NT2/D1 (cell line): ENCODE data around the gene ASAP2.

Experiments used
- DNase-seq: peaks from one replicate; pipeline ENCODE4 v3.0.0-alpha.2; 2011; ENCODE audit warnings: low read depth, low spot score
- H3K27me3 ChIP-seq: 2 replicates; pipeline ENCODE4 v1.6.0; 2011; ENCODE audit warnings: mild to moderate bottlenecking; ENCODE audit not compliant: insufficient read length, insufficient read depth
- H3K36me3 ChIP-seq: 2 replicates; pipeline ENCODE4 v1.6.1; 2011; ENCODE audit warnings: mild to moderate bottlenecking, low read length, mixed read lengths; ENCODE audit not compliant: insufficient read depth, insufficient read length
- H3K4me1 ChIP-seq: 2 replicates; pipeline ENCODE4 v1.5.1; 2011; ENCODE audit not compliant: insufficient read depth, insufficient read length
- H3K4me3 ChIP-seq: 2 replicates; pipeline ENCODE4 v1.5.1; 2011; ENCODE audit warnings: low read depth; ENCODE audit not compliant: insufficient read length
- H3K9ac ChIP-seq: 2 replicates; pipeline ENCODE4 v1.6.0; 2011; ENCODE audit warnings: low read depth; ENCODE audit not compliant: insufficient read length
- H3K9me3 ChIP-seq: 2 replicates; pipeline ENCODE4 v1.5.1; 2011; ENCODE audit warnings: mild to moderate bottlenecking, low read length; ENCODE audit not compliant: insufficient read depth
- SUZ12 ChIP-seq: IDR thresholded peaks from 2 replicates; pipeline ENCODE4 v1.6.1; 2011; ENCODE audit not compliant: insufficient read length, insufficient read depth; ENCODE audit errors: extremely low read depth
- YY1 ChIP-seq: IDR thresholded peaks from 2 replicates; pipeline ENCODE4 v1.6.1; 2011; ENCODE audit not compliant: insufficient read length, insufficient read depth
- ZNF274 ChIP-seq: IDR thresholded peaks from 2 replicates; pipeline ENCODE4 v1.6.1; 2011; ENCODE audit warnings: mild to moderate bottlenecking, low read depth, low read length

ASAP2 gene

DNA sequence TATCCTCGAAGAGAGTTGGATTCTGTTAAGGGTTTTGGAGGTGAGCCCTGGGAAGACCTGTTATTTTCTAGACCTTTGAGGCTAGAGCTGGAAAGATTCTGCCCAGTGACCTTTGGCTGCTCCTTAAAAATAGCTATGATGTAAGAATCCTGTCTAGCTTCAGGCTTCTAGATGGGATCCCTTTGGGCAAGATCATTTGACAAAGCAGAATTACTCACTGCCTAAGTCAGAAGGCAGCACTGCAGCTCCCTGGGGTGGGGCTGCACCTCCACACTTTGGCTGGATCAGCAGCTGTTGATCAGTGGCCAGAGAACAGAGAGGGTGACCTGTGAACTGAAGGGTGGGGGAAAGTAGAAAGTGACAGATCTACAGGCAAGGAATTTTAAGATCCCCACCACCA lies 103.8 kb downstream of the ASAP2 start:
- Histone ChIP-seq H3K36me3 (no peaks in the 10 kb centered on the region), H3K4me3 (no peak overlapping the region), H3K4me1 (no peaks in the 10 kb centered on the region), H3K27me3 (no peaks in the 10 kb centered on the region), H3K9ac (no peak overlapping the region), H3K9me3 (no peaks in the 10 kb centered on the region)
- DNase-seq: no peak
- no peak for TF ChIP-seq SUZ12
- no peak for TF ChIP-seq YY1
- TF ChIP-seq ZNF274: no peak

DNA sequence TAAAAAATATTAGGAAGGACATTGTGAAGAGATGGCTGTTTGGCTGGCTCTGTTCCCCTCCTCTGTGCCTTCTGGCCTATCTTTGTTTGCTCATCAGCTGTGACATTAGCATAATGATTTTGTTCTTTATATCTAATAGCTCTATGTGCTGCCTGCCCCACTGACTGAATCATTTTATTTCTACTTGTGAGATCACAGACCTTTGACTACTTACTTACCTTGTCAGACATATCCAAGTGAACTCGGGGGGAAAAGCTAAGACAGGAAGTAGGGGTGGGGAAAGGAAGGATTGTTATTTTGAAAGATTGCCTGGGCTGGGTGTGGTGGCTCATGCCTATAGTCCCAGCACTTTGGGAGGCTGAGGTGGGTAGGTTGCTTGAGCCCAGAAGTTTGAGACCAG lies 104.2 kb downstream of the ASAP2 start:
- no peaks in the 10 kb centered on the region for H3K36me3 ChIP-seq
- no peak for DNase-seq
- H3K4me1 ChIP-seq: no peaks in the 10 kb centered on the region
- no peak overlapping the region for H3K4me3 ChIP-seq
- TF ChIP-seq YY1: no peak
- no peak for TF ChIP-seq ZNF274
- no peak for TF ChIP-seq SUZ12
- no peaks in the 10 kb centered on the region for H3K27me3 ChIP-seq
- no peak overlapping the region for H3K9ac ChIP-seq
- H3K9me3 ChIP-seq: no peaks in the 10 kb centered on the region

DNA sequence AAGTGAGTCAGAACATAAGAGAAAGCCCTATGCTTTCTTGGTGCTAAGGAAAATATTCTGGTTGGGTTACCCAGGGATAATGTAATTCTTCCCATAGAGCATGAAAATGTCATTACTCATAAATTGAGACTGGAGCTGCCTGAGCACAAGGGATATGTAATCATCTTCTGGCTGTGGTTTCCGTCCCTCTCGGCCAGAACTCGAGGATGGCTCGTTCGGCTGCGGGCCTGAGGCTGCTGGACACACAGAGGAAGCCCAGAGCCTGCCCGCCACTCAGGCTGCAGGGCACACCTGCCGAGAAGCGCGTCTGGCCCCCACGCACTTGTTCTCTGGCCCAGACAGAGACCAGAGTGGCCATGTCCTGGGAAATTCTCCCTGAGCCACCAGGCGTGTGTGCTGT lies 104.9 kb downstream of the ASAP2 start:
- no peak overlapping the region for H3K4me3 ChIP-seq
- H3K9me3 ChIP-seq: no peaks in the 10 kb centered on the region
- no peaks in the 10 kb centered on the region for H3K4me1 ChIP-seq
- no peak for TF ChIP-seq SUZ12
- no peak for TF ChIP-seq YY1
- no peak for TF ChIP-seq ZNF274
- no peak for DNase-seq
- H3K9ac ChIP-seq: no peak overlapping the region
- no peaks in the 10 kb centered on the region for H3K27me3 ChIP-seq
- H3K36me3 ChIP-seq: no peaks in the 10 kb centered on the region

DNA sequence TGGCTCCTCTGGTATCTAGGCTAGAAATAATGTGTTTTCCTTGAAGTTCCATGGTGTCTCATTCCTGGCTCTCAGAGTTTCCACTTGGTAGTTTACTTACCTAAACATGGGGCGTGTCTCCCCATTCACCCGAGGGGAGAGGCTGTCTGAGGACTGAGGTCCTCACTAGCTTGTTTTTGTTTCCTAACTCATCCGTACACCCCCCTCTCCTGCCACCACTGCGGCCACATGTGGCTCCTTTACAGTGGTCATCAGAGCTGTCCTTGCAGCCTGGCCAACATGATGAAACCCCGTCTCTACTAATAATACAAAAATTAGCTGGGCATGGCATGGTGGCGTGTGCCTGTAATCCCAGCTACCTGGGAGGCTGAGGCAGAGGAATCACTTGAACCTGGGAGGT lies 106.0 kb downstream of the ASAP2 start:
- Histone ChIP-seq H3K9ac (no peak overlapping the region), H3K27me3 (no peaks in the 10 kb centered on the region), H3K4me3 (no peak overlapping the region), H3K36me3 (no peaks in the 10 kb centered on the region), H3K4me1 (no peaks in the 10 kb centered on the region), H3K9me3 (no peaks in the 10 kb centered on the region)
- DNase-seq: no peak
- TF ChIP-seq YY1 (no peak), SUZ12 (no peak), ZNF274 (no peak)

DNA sequence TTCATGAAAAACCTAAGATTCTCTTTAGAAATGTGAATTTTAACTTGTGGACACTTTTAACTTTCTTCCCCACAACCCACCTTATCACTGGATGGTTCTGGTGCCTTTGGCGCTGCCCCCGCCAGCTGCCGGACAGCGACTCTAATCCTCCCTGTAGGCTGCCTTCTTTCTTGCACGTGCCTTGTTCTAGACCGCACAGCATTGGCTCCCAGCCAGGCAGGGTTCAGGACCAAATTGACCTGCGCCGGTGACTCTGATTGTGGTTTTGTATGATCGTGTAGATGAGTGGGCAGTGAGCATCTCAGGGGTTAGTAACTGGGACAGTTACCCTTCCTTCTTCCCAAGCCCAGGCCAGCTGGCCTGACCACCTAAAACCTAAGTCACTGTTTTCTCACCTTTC lies 106.8 kb downstream of the ASAP2 start:
- no peak for TF ChIP-seq YY1
- no peak for TF ChIP-seq SUZ12
- no peak for TF ChIP-seq ZNF274
- H3K4me3 ChIP-seq: no peak overlapping the region
- no peaks in the 10 kb centered on the region for H3K27me3 ChIP-seq
- no peaks in the 10 kb centered on the region for H3K36me3 ChIP-seq
- H3K9ac ChIP-seq: no peak overlapping the region
- no peak for DNase-seq
- H3K4me1 ChIP-seq: no peaks in the 10 kb centered on the region
- H3K9me3 ChIP-seq: no peaks in the 10 kb centered on the region

DNA sequence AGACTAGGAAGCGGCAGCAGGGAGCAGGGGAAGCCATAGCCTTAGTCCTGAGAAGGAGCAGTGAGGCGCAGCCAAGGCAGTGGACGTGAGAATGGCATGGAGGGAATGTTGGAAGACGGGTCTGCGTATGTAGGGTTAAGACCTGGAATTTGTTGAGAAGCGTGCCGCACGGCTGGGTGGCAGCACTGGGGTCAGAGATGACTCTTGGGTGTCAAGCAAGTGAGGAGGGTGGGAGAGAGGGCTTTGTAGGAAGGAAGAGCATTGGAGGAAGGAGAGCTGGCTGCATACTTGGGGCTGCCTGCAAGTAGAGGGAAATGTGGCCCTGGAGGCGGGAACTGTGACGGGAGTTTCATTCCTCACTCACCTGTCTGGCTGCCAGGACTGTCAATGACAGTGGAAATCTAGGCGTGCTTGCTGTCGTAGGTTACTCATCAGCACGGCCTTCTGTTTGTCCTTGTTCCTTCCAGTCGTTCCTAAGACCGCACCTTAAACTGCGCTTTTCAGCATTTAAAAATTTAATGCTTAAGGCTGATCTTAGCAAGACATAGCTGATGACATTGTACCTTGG lies 108.8 kb downstream of the ASAP2 start:
- Histone ChIP-seq H3K27me3 (no peaks in the 10 kb centered on the region), H3K9ac (no peak overlapping the region), H3K36me3 (peaks cover 4% of the 10 kb centered on the region), H3K4me1 (no peaks in the 10 kb centered on the region), H3K4me3 (no peak overlapping the region), H3K9me3 (no peaks in the 10 kb centered on the region)
- TF ChIP-seq ZNF274 (no peak), YY1 (no peak), SUZ12 (no peak)
- DNase-seq: no peak

DNA sequence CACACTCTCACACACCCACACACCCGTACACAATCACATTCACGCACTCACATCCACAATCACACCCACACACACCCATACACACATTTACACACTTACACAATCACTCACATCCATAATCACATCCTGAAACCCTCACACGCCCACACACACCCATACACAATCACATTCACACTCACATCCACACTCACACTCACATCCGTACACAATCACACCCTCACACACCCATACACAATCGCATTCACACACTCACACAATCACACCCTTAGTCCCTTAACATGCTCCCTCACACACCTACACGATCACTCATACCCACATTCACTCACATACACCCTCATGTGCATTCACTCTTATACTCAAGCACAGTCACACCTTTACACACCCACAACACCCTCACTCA lies 110.9 kb downstream of the ASAP2 start:
- Histone ChIP-seq H3K36me3 (peaks cover 4% of the 10 kb centered on the region), H3K9me3 (no peaks in the 10 kb centered on the region), H3K4me1 (no peaks in the 10 kb centered on the region), H3K4me3 (no peak overlapping the region), H3K9ac (no peak overlapping the region), H3K27me3 (no peaks in the 10 kb centered on the region)
- DNase-seq: no peak
- no peak for TF ChIP-seq SUZ12
- TF ChIP-seq YY1: no peak
- TF ChIP-seq ZNF274: no peak
